Endothelial cell of umbilical vein (primary cell): ENCODE measurements around the gene RBMS3. TPM values are rescaled to one million over a fixed set of nuclear protein-coding genes. Genes with fewer than 3 reads are reported as not detected.

Experiments used
- BruUV-seq: library from RNA; stranded (reverse); fragments of 400-500 nt; replicated peaks from 2 replicates; lab custom pipeline; 2021; lab: Mats Ljungman, UMichigan
- CTCF ChIA-PET: fragments of 300-600, 350-600 bp; sonication (Branson Sonifier 250); formaldehyde crosslinking; loops from one replicate; lab custom pipeline; 2021; ENCODE audit warnings: antibody characterized with exemption, inconsistent platforms; lab: Charles Lee
- POLR2A ChIA-PET: fragments of 300-600, 350-600 bp; sonication (Branson Sonifier 250); formaldehyde crosslinking; loops from one replicate; lab custom pipeline; 2021; ENCODE audit warnings: antibody characterized with exemption, inconsistent platforms; lab: Charles Lee
- DNase-seq: peaks from one replicate; pipeline ENCODE4 v3.0.0-alpha.2; 2011; ENCODE audit warnings: low read depth, low spot score
- FAIRE-seq: peaks from 2 replicates; lab custom pipeline; 2011; peaks lifted over from hg19 to GRCh38; lab: Jason Lieb, UNC
- H2AFZ ChIP-seq: 2 replicates; pipeline ENCODE4 v1.6.0; 2012; ENCODE audit warnings: low read depth, low read length, control low read depth, inconsistent platforms
- H3K27ac ChIP-seq: 2 replicates; pipeline ENCODE4 v1.5.1; 2011; ENCODE audit warnings: low read depth, mild to moderate bottlenecking, control low read depth, low read length, moderate library complexity; ENCODE audit not compliant: insufficient read depth
- H3K27me3 ChIP-seq, 2 experiments: 2 replicates each; pipeline versions ENCODE4 v1.6.0 to v1.6.1; 2011; ENCODE audit warnings: low read length in 2 of 2, mixed read lengths in 1 of 2; ENCODE audit not compliant: control insufficient read depth in 2 of 2, insufficient read depth in 2 of 2
- H3K36me3 ChIP-seq, 2 experiments: 2 replicates in 1 of 2; 3 replicates in 1 of 2; pipeline ENCODE4 v1.5.1; 2011; ENCODE audit warnings: low read length in 2 of 2, mild to moderate bottlenecking in 1 of 2, moderate library complexity in 1 of 2; ENCODE audit not compliant: control insufficient read depth in 2 of 2, insufficient read depth in 2 of 2; ENCODE audit errors: extremely low read depth in 1 of 2
- H3K4me1 ChIP-seq: 3 replicates; pipeline ENCODE4 v1.5.1; 2011; ENCODE audit warnings: mild to moderate bottlenecking, low read length; ENCODE audit not compliant: control insufficient read depth, insufficient read depth; ENCODE audit errors: extremely low read depth
- H3K4me2 ChIP-seq: 2 replicates; pipeline ENCODE4 v1.6.1; 2011; ENCODE audit warnings: low read length, control low read depth, mixed read lengths; ENCODE audit not compliant: insufficient read depth
- H3K4me3 ChIP-seq, 3 experiments: fragments of 200-600 bp in 1 of 3; sonication (generic), shearing (Covaris generic) in 1 of 3; replicated peaks in 1 of 3; 2 replicates each; pipeline ENCODE4 v1.5.1; 2011 to 2016; ENCODE audit warnings: control low read depth in 3 of 3, low read length in 3 of 3, mild to moderate bottlenecking in 2 of 3, inconsistent platforms in 1 of 3, low read depth in 1 of 3, moderate library complexity in 1 of 3; ENCODE audit not compliant: insufficient read depth in 1 of 3
- H3K79me2 ChIP-seq: 2 replicates; pipeline ENCODE4 v1.6.0; 2012; ENCODE audit warnings: low read length, inconsistent platforms; ENCODE audit not compliant: control insufficient read depth, insufficient read depth
- H3K9ac ChIP-seq: replicated peaks from 2 replicates; pipeline ENCODE3; 2011; ENCODE audit warnings: low read length, control low read depth; ENCODE audit not compliant: insufficient read depth; ENCODE audit errors: extremely low read depth
- H3K9me1 ChIP-seq: replicated peaks from 3 replicates; pipeline ENCODE4 v1.6.0; 2011; ENCODE audit warnings: mild to moderate bottlenecking, low read length; ENCODE audit not compliant: control insufficient read depth, insufficient read depth; ENCODE audit errors: extremely low read depth
- H3K9me3 ChIP-seq: replicated peaks from 2 replicates; pipeline ENCODE4 v1.5.1; 2012; ENCODE audit warnings: low read length, inconsistent platforms; ENCODE audit not compliant: control insufficient read depth, insufficient read depth
- H4K20me1 ChIP-seq: replicated peaks from 2 replicates; pipeline ENCODE3; 2011; ENCODE audit warnings: mild to moderate bottlenecking, low read length; ENCODE audit not compliant: control insufficient read depth, insufficient read depth; ENCODE audit errors: extremely low read depth
- EZH2 ChIP-seq: IDR thresholded peaks from 2 replicates; pipeline ENCODE4 v1.6.1; 2012; ENCODE audit warnings: borderline replicate concordance, low read depth, mild to moderate bottlenecking, moderate library complexity, low read length, inconsistent platforms; ENCODE audit not compliant: severe bottlenecking
- FOS ChIP-seq: IDR thresholded peaks from 2 replicates; pipeline ENCODE4 v1.6.1; 2011; ENCODE audit warnings: mild to moderate bottlenecking, low read length, moderate library complexity, borderline replicate concordance; ENCODE audit not compliant: insufficient read depth
- GATA2 ChIP-seq: IDR thresholded peaks from 2 replicates; pipeline ENCODE4 v1.7.0; 2011; ENCODE audit warnings: low read depth, mild to moderate bottlenecking, moderate library complexity, mixed read lengths, low read length; ENCODE audit not compliant: insufficient read length, insufficient read depth
- JUN ChIP-seq: IDR thresholded peaks from 2 replicates; pipeline ENCODE4 v1.6.1; 2011; ENCODE audit warnings: borderline replicate concordance, low read depth; ENCODE audit not compliant: insufficient read length, insufficient read depth
- MYC ChIP-seq: IDR thresholded peaks from one replicate; pipeline ENCODE4 v1.6.1; 2011; ENCODE audit warnings: mild to moderate bottlenecking, low read depth, low read length
- POLR2A ChIP-seq: IDR thresholded peaks from 2 replicates; pipeline ENCODE4 v1.6.1; 2012; ENCODE audit warnings: low read depth, mild to moderate bottlenecking, control low read depth, low read length
- POLR2AphosphoS5 ChIP-seq: IDR thresholded peaks from 2 replicates; pipeline ENCODE4 v1.6.1; 2012; ENCODE audit warnings: low read depth, mild to moderate bottlenecking, control low read depth, low read length, moderate library complexity; ENCODE audit not compliant: insufficient read depth
- dilution Hi-C: fragments of 300-500 bp; cut with MboI; formaldehyde crosslinking; loops from one replicate; pipeline ENCODE4 v1.15.0; 2019; ENCODE audit warnings: low sequenced_read_pairs; ENCODE audit not compliant: extremely low pct_ligation_motif_present
- intact Hi-C: fragments of 100-400 bp; cut with micrococcal nuclease; formaldehyde crosslinking; loops from one replicate; pipeline ENCODE4 v1.10.0; 2022
- polyA plus RNA-seq, 4 experiments: library from polyadenylated mRNA; depleted of rRNA in 3 of 4; stranded (reverse) in 3 of 4; unstranded in 1 of 4; fragments of >200 nt; gene quantifications; 2 replicates each; pipeline versions ENCODE4 v1.2.1 to v1.2.3, GENCODE V29; 2011 to 2012; ENCODE audit warnings: missing spikeins in 1 of 4
- total RNA-seq: library from RNA; stranded (reverse); gene quantifications from 2 replicates; pipeline ENCODE4 v1.2.3, GENCODE V29; 2021
- TF ChIP-seq, protein P1 (sequence below): IDR thresholded peaks from 2 replicates; pipeline ENCODE4 v1.6.1; 2011; ENCODE audit not compliant: insufficient read depth, insufficient read length
- TF ChIP-seq, protein P2 (sequence below), 2 donors: IDR thresholded peaks; 1 replicate in 1 of 2; 2 replicates in 1 of 2; pipeline ENCODE4 v1.5.1; 2011; ENCODE audit warnings: low read length in 2 of 2, mild to moderate bottlenecking in 2 of 2, moderate library complexity in 2 of 2, control low read depth in 1 of 2, inconsistent platforms in 1 of 2, low read depth in 1 of 2; ENCODE audit not compliant: insufficient read depth in 1 of 2; ENCODE audit errors: extremely low read depth in 1 of 2

The RBMS3 gene
- total and polyA plus RNA-seq, 2 donors (not counting 3 experiments of a cell fraction or from before 2014, with no cell fraction given): 13.6 to 42.3 TPM

DNA sequence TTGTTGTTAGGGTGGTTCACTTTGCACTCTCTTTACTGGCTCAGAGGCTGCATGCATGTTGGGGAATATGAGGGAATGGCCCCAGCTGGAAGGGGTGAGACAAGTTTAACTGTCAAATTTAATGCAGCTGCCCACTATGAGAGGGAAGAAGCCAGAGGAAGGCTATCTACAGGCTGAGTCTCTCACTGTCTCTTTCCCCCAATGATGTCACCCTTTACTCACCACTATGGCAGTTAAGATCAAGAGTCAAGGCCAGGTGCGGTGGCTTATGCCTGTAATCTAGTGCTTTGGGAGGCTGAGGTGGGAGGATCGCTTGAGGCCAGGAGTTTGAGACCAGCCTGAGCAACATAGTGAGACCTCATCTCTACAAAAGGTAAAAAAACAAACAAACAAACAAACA lies 12.2 kb upstream of the RBMS3 start:
- Histone ChIP-seq H3K4me3 (no peak overlapping the region), H3K79me2 (no peaks in the 10 kb centered on the region), H3K27ac (no peak overlapping the region), H3K27me3 (no peaks in the 10 kb centered on the region), H2AFZ (no peak overlapping the region), H3K9me1 (no peaks in the 10 kb centered on the region), H3K9me3 (no peaks in the 10 kb centered on the region), H3K4me2 (no peak overlapping the region), H3K36me3 (no peaks in the 10 kb centered on the region), H3K4me1 (peaks cover 6% of the 10 kb centered on the region), H3K9ac (no peak overlapping the region), H4K20me1 (no peaks in the 10 kb centered on the region)
- dilution Hi-C loops (no loop called here), intact Hi-C loops (no loop called here)
- ChIA-PET CTCF (interaction anchor here (1.1 kb wide), 1 partner anchor 12 kb away, joined by 4 read pairs; the partner anchor contains the start of gene RBMS3), POLR2A (no interaction called here)
- no peak for FAIRE-seq
- BruUV-seq: no TSS peak
- TF ChIP-seq POLR2A (no peak), MYC (no peak), JUN (no peak), GATA2 (no peak), FOS (no peak), EZH2 (no peak), POLR2AphosphoS5 (no peak)
- TF ChIP-seq, protein P1, sequence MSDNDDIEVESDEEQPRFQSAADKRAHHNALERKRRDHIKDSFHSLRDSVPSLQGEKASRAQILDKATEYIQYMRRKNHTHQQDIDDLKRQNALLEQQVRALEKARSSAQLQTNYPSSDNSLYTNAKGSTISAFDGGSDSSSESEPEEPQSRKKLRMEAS: no peak
- TF ChIP-seq, protein P2, sequence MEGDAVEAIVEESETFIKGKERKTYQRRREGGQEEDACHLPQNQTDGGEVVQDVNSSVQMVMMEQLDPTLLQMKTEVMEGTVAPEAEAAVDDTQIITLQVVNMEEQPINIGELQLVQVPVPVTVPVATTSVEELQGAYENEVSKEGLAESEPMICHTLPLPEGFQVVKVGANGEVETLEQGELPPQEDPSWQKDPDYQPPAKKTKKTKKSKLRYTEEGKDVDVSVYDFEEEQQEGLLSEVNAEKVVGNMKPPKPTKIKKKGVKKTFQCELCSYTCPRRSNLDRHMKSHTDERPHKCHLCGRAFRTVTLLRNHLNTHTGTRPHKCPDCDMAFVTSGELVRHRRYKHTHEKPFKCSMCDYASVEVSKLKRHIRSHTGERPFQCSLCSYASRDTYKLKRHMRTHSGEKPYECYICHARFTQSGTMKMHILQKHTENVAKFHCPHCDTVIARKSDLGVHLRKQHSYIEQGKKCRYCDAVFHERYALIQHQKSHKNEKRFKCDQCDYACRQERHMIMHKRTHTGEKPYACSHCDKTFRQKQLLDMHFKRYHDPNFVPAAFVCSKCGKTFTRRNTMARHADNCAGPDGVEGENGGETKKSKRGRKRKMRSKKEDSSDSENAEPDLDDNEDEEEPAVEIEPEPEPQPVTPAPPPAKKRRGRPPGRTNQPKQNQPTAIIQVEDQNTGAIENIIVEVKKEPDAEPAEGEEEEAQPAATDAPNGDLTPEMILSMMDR (IDR thresholded peaks at IDR 0.05; ENCODE audit: extremely low read depth in 1 of 2, insufficient read depth in 1 of 2, low read depth in 1 of 2, low read length in 2 of 2): no peak
- no peak for DNase-seq
